GM12878 (cell line): ENCODE results near the gene NPIPB8.
"Not testable (repeated sequence)": the region's sequence is repeated elsewhere in the genome, so short reads cannot be mapped to it uniquely, and the experiment has no call there.

Source experiments
- EZH2 ChIP-seq: IDR thresholded peaks from 2 replicates; pipeline ENCODE4 v1.6.1; 2012; ENCODE audit warnings: low read depth, mild to moderate bottlenecking, control low read depth, inconsistent platforms, low read length, borderline replicate concordance; ENCODE audit not compliant: control insufficient read depth
- GABPA ChIP-seq: IDR thresholded peaks from 2 replicates; pipeline ENCODE4 v1.6.1; 2014; ENCODE audit warnings: antibody characterized with exemption, low read depth, mild to moderate bottlenecking, inconsistent platforms
- JUND ChIP-seq: IDR thresholded peaks from 2 replicates; pipeline ENCODE4 v1.6.1; 2012; ENCODE audit warnings: low read depth, mild to moderate bottlenecking, low read length, improper control_type of control experiment, moderate library complexity
- RFX5 ChIP-seq: IDR thresholded peaks from 2 replicates; pipeline ENCODE4 v1.6.1; 2011; ENCODE audit warnings: low read depth, low read length, improper control_type of control experiment
- SMC3 ChIP-seq: IDR thresholded peaks from 2 replicates; pipeline ENCODE4 v1.6.1; 2011; ENCODE audit warnings: low read length, improper control_type of control experiment, borderline replicate concordance
- TCF12 ChIP-seq: IDR thresholded peaks from 2 replicates; pipeline ENCODE4 v1.6.1; 2011; ENCODE audit warnings: low read depth, mild to moderate bottlenecking, low read length
- ZNF217 ChIP-seq: fragments of 450-650 bp; IDR thresholded peaks from 2 replicates; pipeline ENCODE4 v1.6.1; 2017; ENCODE audit warnings: antibody characterized with exemption, mild to moderate bottlenecking
- TF ChIP-seq, protein P1 (sequence below), 3 experiments: IDR thresholded peaks in 2 of 3; conservative IDR thresholded peaks in 1 of 3; 2 replicates each; pipeline ENCODE4 v1.5.1; 2011; ENCODE audit warnings: low read depth in 3 of 3, low read length in 3 of 3, mild to moderate bottlenecking in 3 of 3, control low read depth in 2 of 3, moderate library complexity in 2 of 3, inconsistent platforms in 1 of 3, mixed read lengths in 1 of 3; ENCODE audit not compliant: control insufficient read depth in 2 of 3, insufficient read depth in 1 of 3; ENCODE audit errors: extremely low read depth in 1 of 3
- TF ChIP-seq, protein P2 (sequence below): IDR thresholded peaks from 2 replicates; pipeline ENCODE4 v1.6.1; 2012; ENCODE audit warnings: improper control_type of control experiment, low read depth, low read length; ENCODE audit not compliant: insufficient replicate concordance

DNA sequence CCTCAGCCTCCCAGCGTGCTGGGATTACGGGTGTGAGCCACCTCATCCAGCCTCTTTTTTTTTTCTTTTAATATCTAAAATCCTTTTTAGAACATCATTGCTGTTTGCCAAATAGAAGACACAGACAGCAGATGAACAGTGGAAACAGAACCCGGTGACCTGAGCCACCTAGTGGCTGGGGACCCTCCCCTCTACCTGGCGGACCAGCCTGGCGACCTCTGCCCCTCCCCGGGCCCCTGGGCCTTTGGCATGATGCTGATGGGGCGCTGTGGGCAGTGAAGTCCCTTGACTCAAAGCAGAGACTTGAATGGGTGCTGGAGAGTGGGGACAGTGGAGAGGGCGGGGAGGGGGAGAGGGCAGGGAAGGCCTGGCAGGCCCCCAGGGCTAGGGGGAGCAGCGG lies 61.9 kb downstream of the NPIPB8 start:
- not testable (repeated sequence) for TF ChIP-seq EZH2, GABPA, TCF12, RFX5, ZNF217, JUND, SMC3
- TF ChIP-seq, protein P1, sequence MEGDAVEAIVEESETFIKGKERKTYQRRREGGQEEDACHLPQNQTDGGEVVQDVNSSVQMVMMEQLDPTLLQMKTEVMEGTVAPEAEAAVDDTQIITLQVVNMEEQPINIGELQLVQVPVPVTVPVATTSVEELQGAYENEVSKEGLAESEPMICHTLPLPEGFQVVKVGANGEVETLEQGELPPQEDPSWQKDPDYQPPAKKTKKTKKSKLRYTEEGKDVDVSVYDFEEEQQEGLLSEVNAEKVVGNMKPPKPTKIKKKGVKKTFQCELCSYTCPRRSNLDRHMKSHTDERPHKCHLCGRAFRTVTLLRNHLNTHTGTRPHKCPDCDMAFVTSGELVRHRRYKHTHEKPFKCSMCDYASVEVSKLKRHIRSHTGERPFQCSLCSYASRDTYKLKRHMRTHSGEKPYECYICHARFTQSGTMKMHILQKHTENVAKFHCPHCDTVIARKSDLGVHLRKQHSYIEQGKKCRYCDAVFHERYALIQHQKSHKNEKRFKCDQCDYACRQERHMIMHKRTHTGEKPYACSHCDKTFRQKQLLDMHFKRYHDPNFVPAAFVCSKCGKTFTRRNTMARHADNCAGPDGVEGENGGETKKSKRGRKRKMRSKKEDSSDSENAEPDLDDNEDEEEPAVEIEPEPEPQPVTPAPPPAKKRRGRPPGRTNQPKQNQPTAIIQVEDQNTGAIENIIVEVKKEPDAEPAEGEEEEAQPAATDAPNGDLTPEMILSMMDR (IDR thresholded peaks at IDR 0.05 in 2 of 3, conservative IDR thresholded peaks at IDR 0.05 in 1 of 3; ENCODE audit: control insufficient read depth in 2 of 3, extremely low read depth in 1 of 3, insufficient read depth in 1 of 3, low read depth in 3 of 3, low read length in 3 of 3), result not testable (repeated sequence)
- TF ChIP-seq, protein P2, sequence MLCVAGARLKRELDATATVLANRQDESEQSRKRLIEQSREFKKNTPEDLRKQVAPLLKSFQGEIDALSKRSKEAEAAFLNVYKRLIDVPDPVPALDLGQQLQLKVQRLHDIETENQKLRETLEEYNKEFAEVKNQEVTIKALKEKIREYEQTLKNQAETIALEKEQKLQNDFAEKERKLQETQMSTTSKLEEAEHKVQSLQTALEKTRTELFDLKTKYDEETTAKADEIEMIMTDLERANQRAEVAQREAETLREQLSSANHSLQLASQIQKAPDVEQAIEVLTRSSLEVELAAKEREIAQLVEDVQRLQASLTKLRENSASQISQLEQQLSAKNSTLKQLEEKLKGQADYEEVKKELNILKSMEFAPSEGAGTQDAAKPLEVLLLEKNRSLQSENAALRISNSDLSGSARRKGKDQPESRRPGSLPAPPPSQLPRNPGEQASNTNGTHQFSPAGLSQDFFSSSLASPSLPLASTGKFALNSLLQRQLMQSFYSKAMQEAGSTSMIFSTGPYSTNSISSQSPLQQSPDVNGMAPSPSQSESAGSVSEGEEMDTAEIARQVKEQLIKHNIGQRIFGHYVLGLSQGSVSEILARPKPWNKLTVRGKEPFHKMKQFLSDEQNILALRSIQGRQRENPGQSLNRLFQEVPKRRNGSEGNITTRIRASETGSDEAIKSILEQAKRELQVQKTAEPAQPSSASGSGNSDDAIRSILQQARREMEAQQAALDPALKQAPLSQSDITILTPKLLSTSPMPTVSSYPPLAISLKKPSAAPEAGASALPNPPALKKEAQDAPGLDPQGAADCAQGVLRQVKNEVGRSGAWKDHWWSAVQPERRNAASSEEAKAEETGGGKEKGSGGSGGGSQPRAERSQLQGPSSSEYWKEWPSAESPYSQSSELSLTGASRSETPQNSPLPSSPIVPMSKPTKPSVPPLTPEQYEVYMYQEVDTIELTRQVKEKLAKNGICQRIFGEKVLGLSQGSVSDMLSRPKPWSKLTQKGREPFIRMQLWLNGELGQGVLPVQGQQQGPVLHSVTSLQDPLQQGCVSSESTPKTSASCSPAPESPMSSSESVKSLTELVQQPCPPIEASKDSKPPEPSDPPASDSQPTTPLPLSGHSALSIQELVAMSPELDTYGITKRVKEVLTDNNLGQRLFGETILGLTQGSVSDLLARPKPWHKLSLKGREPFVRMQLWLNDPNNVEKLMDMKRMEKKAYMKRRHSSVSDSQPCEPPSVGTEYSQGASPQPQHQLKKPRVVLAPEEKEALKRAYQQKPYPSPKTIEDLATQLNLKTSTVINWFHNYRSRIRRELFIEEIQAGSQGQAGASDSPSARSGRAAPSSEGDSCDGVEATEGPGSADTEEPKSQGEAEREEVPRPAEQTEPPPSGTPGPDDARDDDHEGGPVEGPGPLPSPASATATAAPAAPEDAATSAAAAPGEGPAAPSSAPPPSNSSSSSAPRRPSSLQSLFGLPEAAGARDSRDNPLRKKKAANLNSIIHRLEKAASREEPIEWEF, result not testable (repeated sequence)
